Measurements from ENCODE around the gene ARHGAP19. TPM values are rescaled to one million over a fixed set of nuclear protein-coding genes. Genes with fewer than 3 reads are reported as not detected.

Gene ARHGAP19
- polyA plus RNA-seq, 1 donor from 2014 or later = 5.2 TPM

DNA sequence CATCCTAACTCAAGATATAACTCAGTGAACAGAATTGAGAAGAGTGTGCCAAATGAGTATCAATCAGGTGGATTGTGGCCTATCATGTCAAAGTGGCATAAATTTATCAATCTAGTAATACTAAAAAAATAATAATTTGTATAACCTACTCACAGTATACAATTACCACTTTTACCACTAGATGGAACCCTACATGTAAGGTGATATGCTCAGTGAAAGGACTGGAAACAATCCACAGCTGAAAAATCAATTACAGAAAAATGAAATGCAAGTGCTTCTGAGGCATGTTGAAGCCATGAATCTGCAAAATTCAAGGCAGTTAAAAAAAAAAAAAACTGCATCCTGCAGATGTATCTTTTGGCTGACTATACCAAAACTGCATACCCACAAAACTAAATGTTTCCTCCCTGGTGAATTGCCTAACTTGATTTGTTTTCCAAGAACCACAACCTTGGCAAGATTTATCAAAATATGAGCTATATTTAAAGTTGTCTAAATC lies 13.9 kb downstream of the ARHGAP19 start:
- Histone ChIP-seq H3K9ac (ENCODE audit: low read length) (no peak overlapping the region), H2AFZ (ENCODE audit: low read depth, low read length) (no peak overlapping the region), H3F3A (ENCODE audit: insufficient read depth, low read length, poor library complexity, severe bottlenecking) (no peaks in the 10 kb centered on the region), H3K79me2 (replicated peaks; ENCODE audit: insufficient read depth, low read length) (no peaks in the 10 kb centered on the region), H3K36me3 (ENCODE audit: insufficient read depth, low read length) (no peaks in the 10 kb centered on the region), H3K9me2 (ENCODE audit: insufficient read depth, low read length) (no peaks in the 10 kb centered on the region), H3K27ac (ENCODE audit: low read length) (no peak overlapping the region), H3K27me3 (ENCODE audit: insufficient read depth, low read depth, low read length) (no peaks in the 10 kb centered on the region), H3K9me3 (ENCODE audit: low read length) (no peaks in the 10 kb centered on the region), H3K4me2 (ENCODE audit: low read length) (no peak overlapping the region), H3K4me3 (ENCODE audit: low read length) (no peak overlapping the region), H4K20me1 (ENCODE audit: insufficient read depth) (no peaks in the 10 kb centered on the region)
- TF ChIP-seq, protein P1, sequence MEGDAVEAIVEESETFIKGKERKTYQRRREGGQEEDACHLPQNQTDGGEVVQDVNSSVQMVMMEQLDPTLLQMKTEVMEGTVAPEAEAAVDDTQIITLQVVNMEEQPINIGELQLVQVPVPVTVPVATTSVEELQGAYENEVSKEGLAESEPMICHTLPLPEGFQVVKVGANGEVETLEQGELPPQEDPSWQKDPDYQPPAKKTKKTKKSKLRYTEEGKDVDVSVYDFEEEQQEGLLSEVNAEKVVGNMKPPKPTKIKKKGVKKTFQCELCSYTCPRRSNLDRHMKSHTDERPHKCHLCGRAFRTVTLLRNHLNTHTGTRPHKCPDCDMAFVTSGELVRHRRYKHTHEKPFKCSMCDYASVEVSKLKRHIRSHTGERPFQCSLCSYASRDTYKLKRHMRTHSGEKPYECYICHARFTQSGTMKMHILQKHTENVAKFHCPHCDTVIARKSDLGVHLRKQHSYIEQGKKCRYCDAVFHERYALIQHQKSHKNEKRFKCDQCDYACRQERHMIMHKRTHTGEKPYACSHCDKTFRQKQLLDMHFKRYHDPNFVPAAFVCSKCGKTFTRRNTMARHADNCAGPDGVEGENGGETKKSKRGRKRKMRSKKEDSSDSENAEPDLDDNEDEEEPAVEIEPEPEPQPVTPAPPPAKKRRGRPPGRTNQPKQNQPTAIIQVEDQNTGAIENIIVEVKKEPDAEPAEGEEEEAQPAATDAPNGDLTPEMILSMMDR (IDR thresholded peaks at IDR 0.05; ENCODE audit: poor library complexity, severe bottlenecking) = peak; percentile 82
- TF ChIP-seq RAD21 (conservative IDR thresholded peaks at IDR 0.05) = peak; percentile 83
- TF ChIP-seq EZH2 (IDR thresholded peaks at IDR 0.05; ENCODE audit: borderline replicate concordance, insufficient read depth, low read length, poor library complexity, severe bottlenecking) = no peak
- no peak for TF ChIP-seq MXI1 (conservative IDR thresholded peaks at IDR 0.05; ENCODE audit: poor library complexity, severe bottlenecking)
- TF ChIP-seq SMC3 (conservative IDR thresholded peaks at IDR 0.05; ENCODE audit: poor library complexity) = peak; percentile 90

DNA sequence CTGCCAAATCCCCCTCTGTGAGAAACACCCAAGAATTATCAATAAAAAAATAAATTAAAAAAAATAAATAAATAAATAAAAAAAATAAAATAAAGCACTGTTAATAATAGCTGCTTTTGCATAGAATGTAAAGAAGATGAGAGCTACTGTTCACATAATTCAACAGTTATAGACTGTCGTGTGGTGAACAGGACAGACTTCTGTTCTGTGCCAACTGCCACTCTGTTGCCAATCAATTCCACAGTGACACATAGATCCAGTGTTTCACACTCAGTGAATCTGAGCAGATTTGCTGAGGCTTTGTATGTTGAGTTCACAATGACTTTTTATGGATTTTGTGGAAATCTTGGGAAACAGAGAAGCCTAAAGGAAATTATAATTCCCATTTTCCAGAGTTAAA lies 14.9 kb downstream of the ARHGAP19 start:
- Histone ChIP-seq H3K9me2 (ENCODE audit: insufficient read depth, low read length) (no peaks in the 10 kb centered on the region), H3F3A (ENCODE audit: insufficient read depth, low read length, poor library complexity, severe bottlenecking) (no peaks in the 10 kb centered on the region), H3K79me2 (replicated peaks; ENCODE audit: insufficient read depth, low read length) (no peaks in the 10 kb centered on the region), H2AFZ (ENCODE audit: low read depth, low read length) (no peak overlapping the region), H3K4me3 (ENCODE audit: low read length) (no peak overlapping the region), H4K20me1 (ENCODE audit: insufficient read depth) (no peaks in the 10 kb centered on the region), H3K27me3 (ENCODE audit: insufficient read depth, low read depth, low read length) (no peaks in the 10 kb centered on the region), H3K27ac (ENCODE audit: low read length) (no peak overlapping the region), H3K36me3 (ENCODE audit: insufficient read depth, low read length) (no peaks in the 10 kb centered on the region), H3K9me3 (ENCODE audit: low read length) (no peaks in the 10 kb centered on the region), H3K9ac (ENCODE audit: low read length) (no peak overlapping the region), H3K4me2 (ENCODE audit: low read length) (no peak overlapping the region)
- TF ChIP-seq MXI1 (conservative IDR thresholded peaks at IDR 0.05; ENCODE audit: poor library complexity, severe bottlenecking) (no peak), SMC3 (conservative IDR thresholded peaks at IDR 0.05; ENCODE audit: poor library complexity) (no peak), EZH2 (IDR thresholded peaks at IDR 0.05; ENCODE audit: borderline replicate concordance, insufficient read depth, low read length, poor library complexity, severe bottlenecking) (no peak), EP300 (conservative IDR thresholded peaks at IDR 0.05; ENCODE audit: poor library complexity, severe bottlenecking) (no peak), POLR2AphosphoS5 (IDR thresholded peaks at IDR 0.05) (no peak), RAD21 (conservative IDR thresholded peaks at IDR 0.05) (no peak), TAF1 (IDR thresholded peaks at IDR 0.05; ENCODE audit: low read depth) (no peak)
- TF ChIP-seq, protein P1 (IDR thresholded peaks at IDR 0.05; ENCODE audit: poor library complexity, severe bottlenecking) = no peak
- TF ChIP-seq, protein P2, sequence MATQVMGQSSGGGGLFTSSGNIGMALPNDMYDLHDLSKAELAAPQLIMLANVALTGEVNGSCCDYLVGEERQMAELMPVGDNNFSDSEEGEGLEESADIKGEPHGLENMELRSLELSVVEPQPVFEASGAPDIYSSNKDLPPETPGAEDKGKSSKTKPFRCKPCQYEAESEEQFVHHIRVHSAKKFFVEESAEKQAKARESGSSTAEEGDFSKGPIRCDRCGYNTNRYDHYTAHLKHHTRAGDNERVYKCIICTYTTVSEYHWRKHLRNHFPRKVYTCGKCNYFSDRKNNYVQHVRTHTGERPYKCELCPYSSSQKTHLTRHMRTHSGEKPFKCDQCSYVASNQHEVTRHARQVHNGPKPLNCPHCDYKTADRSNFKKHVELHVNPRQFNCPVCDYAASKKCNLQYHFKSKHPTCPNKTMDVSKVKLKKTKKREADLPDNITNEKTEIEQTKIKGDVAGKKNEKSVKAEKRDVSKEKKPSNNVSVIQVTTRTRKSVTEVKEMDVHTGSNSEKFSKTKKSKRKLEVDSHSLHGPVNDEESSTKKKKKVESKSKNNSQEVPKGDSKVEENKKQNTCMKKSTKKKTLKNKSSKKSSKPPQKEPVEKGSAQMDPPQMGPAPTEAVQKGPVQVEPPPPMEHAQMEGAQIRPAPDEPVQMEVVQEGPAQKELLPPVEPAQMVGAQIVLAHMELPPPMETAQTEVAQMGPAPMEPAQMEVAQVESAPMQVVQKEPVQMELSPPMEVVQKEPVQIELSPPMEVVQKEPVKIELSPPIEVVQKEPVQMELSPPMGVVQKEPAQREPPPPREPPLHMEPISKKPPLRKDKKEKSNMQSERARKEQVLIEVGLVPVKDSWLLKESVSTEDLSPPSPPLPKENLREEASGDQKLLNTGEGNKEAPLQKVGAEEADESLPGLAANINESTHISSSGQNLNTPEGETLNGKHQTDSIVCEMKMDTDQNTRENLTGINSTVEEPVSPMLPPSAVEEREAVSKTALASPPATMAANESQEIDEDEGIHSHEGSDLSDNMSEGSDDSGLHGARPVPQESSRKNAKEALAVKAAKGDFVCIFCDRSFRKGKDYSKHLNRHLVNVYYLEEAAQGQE (IDR thresholded peaks at IDR 0.05; ENCODE audit: borderline replicate concordance) = no peak

All from neural cell (in vitro differentiated cells).